K562 (cell line): ENCODE results near the gene TEX14. TPM values are rescaled to one million over a fixed set of nuclear protein-coding genes. Genes with fewer than 3 reads are reported as not detected.

Experiments
- ATAC-seq: fragments of 200-7000 bp; cut with Tn5 transposase; 3 replicates; pipeline ENCODE4 v1.9.1; 2020; ENCODE audit warnings: moderate library complexity
- BruUV-seq: library from RNA; stranded (reverse); fragments of 400-500 nt; replicated peaks from 2 replicates; lab custom pipeline; 2021; lab: Mats Ljungman, UMichigan
- CTCF ChIA-PET: fragments of 300-600 bp; formaldehyde crosslinking; extraction: SDS; loops from one replicate; lab custom pipeline; 2021; ENCODE audit warnings: low intra/inter-chr PET ratio; lab: Yijun Ruan, JAX
- POLR2A ChIA-PET: fragments of 300-600, 350-650 bp; sonication (Branson Sonifier 250); formaldehyde crosslinking; extraction: SDS; loops from one replicate; lab custom pipeline; 2021; ENCODE audit warnings: antibody characterized with exemption, inconsistent platforms; lab: Yijun Ruan, JAX
- DNase-seq, 4 experiments: peaks; one replicate each; pipeline versions ENCODE4 v3.0.0 to v3.0.0-alpha.2; 2011 to 2018; ENCODE audit warnings: low spot score in 3 of 4, mixed read lengths in 3 of 4; ENCODE audit errors: extremely low read depth in 1 of 4
- FAIRE-seq: peaks from 2 replicates; lab custom pipeline; 2011; peaks lifted over from hg19 to GRCh38; lab: Jason Lieb, UNC
- H2AFZ ChIP-seq: 2 replicates; pipeline ENCODE4 v1.6.0; 2011; ENCODE audit warnings: low read depth, low read length, control low read depth, inconsistent platforms
- H3K27ac ChIP-seq: fragments of 200-600 bp; 3 replicates; pipeline ENCODE4 v1.8.0; 2011; ENCODE audit warnings: low read depth, mild to moderate bottlenecking, control low read depth, inconsistent platforms, low read length, moderate library complexity, mixed read lengths; ENCODE audit errors: extremely low read depth
- H3K27me3 ChIP-seq, 2 experiments: fragments of 300-600 bp in 1 of 2; 2 replicates in 1 of 2; 3 replicates in 1 of 2; pipeline versions ENCODE4 v1.6.0 to v1.8.0; 2011; ENCODE audit warnings: inconsistent platforms in 2 of 2, low read length in 2 of 2, mild to moderate bottlenecking in 1 of 2, mixed read lengths in 1 of 2, moderate library complexity in 1 of 2; ENCODE audit not compliant: control insufficient read depth in 2 of 2, insufficient read depth in 2 of 2
- H3K36me3 ChIP-seq: fragments of 300-600 bp; 3 replicates; pipeline ENCODE4 v1.8.0; 2011; ENCODE audit warnings: mild to moderate bottlenecking, low read length, inconsistent platforms; ENCODE audit not compliant: control insufficient read depth, insufficient read depth
- H3K4me1 ChIP-seq, 2 experiments: fragments of 200-600 bp in 1 of 2; replicated peaks in 1 of 2; 2 replicates in 1 of 2; 3 replicates in 1 of 2; pipeline versions ENCODE4 v1.5.1 to v1.8.0; 2011; ENCODE audit warnings: inconsistent platforms in 2 of 2, low read length in 2 of 2, mild to moderate bottlenecking in 1 of 2, mixed read lengths in 1 of 2, moderate library complexity in 1 of 2; ENCODE audit not compliant: control insufficient read depth in 2 of 2, insufficient read depth in 2 of 2
- H3K4me2 ChIP-seq: 2 replicates; pipeline ENCODE4 v1.6.1; 2011; ENCODE audit warnings: low read length, control low read depth, inconsistent platforms, mixed read lengths; ENCODE audit not compliant: insufficient read depth
- H3K4me3 ChIP-seq: fragments of 200-600 bp; sonication (generic), shearing (Covaris generic); 2 replicates; pipeline ENCODE4 v1.5.1; 2016; ENCODE audit warnings: control low read depth, inconsistent platforms
- H3K79me2 ChIP-seq: fragments of 200-600 bp; 3 replicates; pipeline ENCODE4 v1.8.0; 2011; ENCODE audit warnings: low read length, inconsistent platforms; ENCODE audit not compliant: control insufficient read depth, insufficient read depth
- H3K9ac ChIP-seq, 2 experiments: 2 replicates each; pipeline versions ENCODE4 v1.6.0 to v1.6.1; 2011; ENCODE audit warnings: low read depth in 2 of 2, low read length in 2 of 2, control low read depth in 1 of 2, inconsistent platforms in 1 of 2, mild to moderate bottlenecking in 1 of 2, mixed read lengths in 1 of 2; ENCODE audit not compliant: insufficient read depth in 1 of 2
- H3K9me1 ChIP-seq: one replicate; pipeline ENCODE4 v1.6.0; 2011; ENCODE audit warnings: inconsistent platforms, mild to moderate bottlenecking, low read length, moderate library complexity; ENCODE audit not compliant: control insufficient read depth, insufficient read depth
- H3K9me3 ChIP-seq: replicated peaks from 2 replicates; pipeline ENCODE4 v1.5.1; 2011; ENCODE audit warnings: low read depth, low read length, inconsistent platforms; ENCODE audit not compliant: control insufficient read depth, insufficient read depth
- H4K20me1 ChIP-seq: replicated peaks from 2 replicates; pipeline ENCODE4 v1.6.1; 2011; ENCODE audit warnings: low read length, inconsistent platforms, mixed read lengths; ENCODE audit not compliant: control insufficient read depth, insufficient read depth
- ATF7 ChIP-seq: fragments of 450-650 bp; IDR thresholded peaks from 2 replicates; pipeline ENCODE4 v1.7.1; 2014; ENCODE audit warnings: mild to moderate bottlenecking, moderate library complexity
- ZFX ChIP-seq: sonication (generic); formaldehyde crosslinking; IDR thresholded peaks from 2 replicates; pipeline ENCODE4 v1.8.0; 2022; ENCODE audit warnings: mild to moderate bottlenecking, missing genetic modification reagents, moderate library complexity
- WGBS: fragments of 100-300 bp; shearing (Covaris generic); methylation state at CpG from one replicate; pipeline ENCODE4 v1.1.6; 2016; ENCODE audit warnings: low coverage, mixed read lengths; ENCODE audit not compliant: insufficient coverage; ENCODE audit errors: missing lambda C conversion rate; 5-methylcytosine and 5-hydroxymethylcytosine counted together
- in situ Hi-C: fragments of 300-500 bp; cut with MboI; formaldehyde crosslinking; loops from 4 replicates; pipeline ENCODE4 v1.15.0; 2018; ENCODE audit warnings: inconsistent platforms, mixed read lengths
- intact Hi-C: fragments of 100-400 bp; cut with micrococcal nuclease; formaldehyde crosslinking; loops from 2 replicates; pipeline ENCODE4 v1.14.2; 2022
- polyA plus RNA-seq, 8 experiments: library from polyadenylated mRNA; depleted of rRNA in 4 of 8; stranded (reverse) in 5 of 8; unstranded in 3 of 8; fragments of >200 nt; fragmentation: Nextera tagmentation in 2 of 8; fragmentation: Illumina TruSeq in 1 of 8; extraction: Ambion mirVana in 2 of 8; extraction: Trizol in 1 of 8; gene quantifications; 2 replicates each; pipeline versions ENCODE4 v1.2.1 to v1.2.3, GENCODE V29; 2011 to 2014; ENCODE audit warnings: inconsistent platforms in 1 of 8, missing spikeins in 1 of 8
- total RNA-seq, 7 experiments: library from RNA; depleted of rRNA in 6 of 7; stranded (reverse); fragments of >200 nt in 6 of 7; fragmentation: Illumina TruSeq in 2 of 7; extraction: Trizol in 2 of 7; gene quantifications; 2 replicates each; pipeline versions ENCODE4 v1.2.1 to v1.2.3, GENCODE V29; 2011 to 2021; ENCODE audit warnings: low replicate concordance in 1 of 7
- TF ChIP-seq, protein P1 (sequence below), 3 experiments: fragments of 200-800 bp in 1 of 3; fragments of 250-450 bp in 1 of 3; fragments of 450-650 bp in 1 of 3; sonication (Bioruptor Pico) in 1 of 3; sonication (Bioruptor generic) in 1 of 3; formaldehyde crosslinking in 1 of 3; IDR thresholded peaks; 2 replicates each; pipeline versions ENCODE4 v1.6.1 to v1.8.0; 2016 to 2022; ENCODE audit warnings: mild to moderate bottlenecking in 2 of 3, missing genetic modification characterization in 2 of 3, missing compliant biosample characterization in 1 of 3, moderate library complexity in 1 of 3
- TF ChIP-seq, protein P2 (sequence below): fragments of 250-450 bp; sonication (Bioruptor Pico); IDR thresholded peaks from 2 replicates; pipeline ENCODE4 v1.5.1; 2021; ENCODE audit warnings: mild to moderate bottlenecking
- TF ChIP-seq, protein P3 (sequence below), 2 experiments: fragments of 450-650 bp in 1 of 2; sonication (generic) in 1 of 2; formaldehyde crosslinking in 1 of 2; IDR thresholded peaks in 1 of 2; conservative IDR thresholded peaks in 1 of 2; 2 replicates each; pipeline versions ENCODE4 v1.6.1 to v1.8.1; 2016 to 2023; ENCODE audit warnings: mild to moderate bottlenecking in 2 of 2, moderate library complexity in 2 of 2, inconsistent platforms in 1 of 2, missing genetic modification reagents in 1 of 2

TEX14 gene
- total and polyA plus RNA-seq, 9 of the 15 experiments (the other 6 are each of a cell fraction or from before 2014, with no cell fraction given) = 0.05 to 0.12 (median 0.09) TPM; not detected in 1

DNA sequence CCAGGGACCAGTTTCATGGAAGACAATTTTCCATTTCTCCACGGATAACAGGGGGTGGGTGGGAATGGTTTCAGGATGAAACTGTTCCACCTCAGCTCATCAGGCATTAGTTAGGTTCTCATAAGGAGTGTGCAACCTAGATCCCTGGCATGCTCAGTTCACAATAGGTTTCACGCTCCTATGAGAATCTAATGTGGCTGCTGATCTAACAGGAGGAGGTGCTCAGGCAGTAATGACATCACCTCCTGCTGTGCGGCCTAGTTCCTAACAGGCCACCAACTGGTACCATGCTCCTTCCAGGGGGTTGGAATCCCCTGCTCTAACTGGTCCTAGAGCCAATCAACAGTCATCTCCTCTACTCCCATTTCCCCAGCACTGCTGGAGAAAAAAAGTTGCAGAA lies 19.9 kb downstream of the TEX14 start:
- no TSS peak for BruUV-seq
- in situ Hi-C loops = no loop called here
- peaks cover 5 to 15% of the 10 kb centered on the region in 2 experiments; a peak in 4 of 5 replicates for H3K4me1 ChIP-seq
- H4K20me1 ChIP-seq = no peaks in the 10 kb centered on the region
- no peaks in the 10 kb centered on the region for H3K9me1 ChIP-seq
- WGBS = 53% methylated on average over 3 of the region's 3 CpGs
- H3K9me3 ChIP-seq = no peaks in the 10 kb centered on the region
- no peaks in the 10 kb centered on the region for H3K27me3 ChIP-seq
- H3K9ac ChIP-seq = no peak overlapping the region
- H3K4me3 ChIP-seq = no peak overlapping the region
- H3K79me2 ChIP-seq = no peaks in the 10 kb centered on the region
- CTCF ChIA-PET = no interaction called here
- intact Hi-C loops = loop anchor here (10.0 kb wide), 1 partner anchor 87 kb away; no protein-coding TSS in a partner anchor
- H3K27ac ChIP-seq = no peak overlapping the region
- DNase-seq (peak in 1 of 4 experiments; percentile 23), ATAC-seq (peak; percentile 48), FAIRE-seq (no peak)
- no peaks in the 10 kb centered on the region for H3K36me3 ChIP-seq
- no peak overlapping the region for H3K4me2 ChIP-seq
- H2AFZ ChIP-seq = peak overlapping the region; percentile 29; the same call in 1 of the 2 replicates
- POLR2A ChIA-PET = interaction anchor here (1.6 to 9.6 kb wide), 2 partner anchors 12 to 41 kb away, joined by 11 to 88 read pairs; no protein-coding TSS in a partner anchor
- TF ChIP-seq, protein P1, sequence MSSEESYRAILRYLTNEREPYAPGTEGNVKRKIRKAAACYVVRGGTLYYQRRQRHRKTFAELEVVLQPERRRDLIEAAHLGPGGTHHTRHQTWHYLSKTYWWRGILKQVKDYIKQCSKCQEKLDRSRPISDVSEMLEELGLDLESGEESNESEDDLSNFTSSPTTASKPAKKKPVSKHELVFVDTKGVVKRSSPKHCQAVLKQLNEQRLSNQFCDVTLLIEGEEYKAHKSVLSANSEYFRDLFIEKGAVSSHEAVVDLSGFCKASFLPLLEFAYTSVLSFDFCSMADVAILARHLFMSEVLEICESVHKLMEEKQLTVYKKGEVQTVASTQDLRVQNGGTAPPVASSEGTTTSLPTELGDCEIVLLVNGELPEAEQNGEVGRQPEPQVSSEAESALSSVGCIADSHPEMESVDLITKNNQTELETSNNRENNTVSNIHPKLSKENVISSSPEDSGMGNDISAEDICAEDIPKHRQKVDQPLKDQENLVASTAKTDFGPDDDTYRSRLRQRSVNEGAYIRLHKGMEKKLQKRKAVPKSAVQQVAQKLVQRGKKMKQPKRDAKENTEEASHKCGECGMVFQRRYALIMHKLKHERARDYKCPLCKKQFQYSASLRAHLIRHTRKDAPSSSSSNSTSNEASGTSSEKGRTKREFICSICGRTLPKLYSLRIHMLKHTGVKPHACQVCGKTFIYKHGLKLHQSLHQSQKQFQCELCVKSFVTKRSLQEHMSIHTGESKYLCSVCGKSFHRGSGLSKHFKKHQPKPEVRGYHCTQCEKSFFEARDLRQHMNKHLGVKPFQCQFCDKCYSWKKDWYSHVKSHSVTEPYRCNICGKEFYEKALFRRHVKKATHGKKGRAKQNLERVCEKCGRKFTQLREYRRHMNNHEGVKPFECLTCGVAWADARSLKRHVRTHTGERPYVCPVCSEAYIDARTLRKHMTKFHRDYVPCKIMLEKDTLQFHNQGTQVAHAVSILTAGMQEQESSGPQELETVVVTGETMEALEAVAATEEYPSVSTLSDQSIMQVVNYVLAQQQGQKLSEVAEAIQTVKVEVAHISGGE (CRISPR knock-in tag; IDR thresholded peaks at IDR 0.05) = peak in 1 of 3 experiments; percentile 41; a peak in 2 of 6 replicates
- TF ChIP-seq, protein P2, sequence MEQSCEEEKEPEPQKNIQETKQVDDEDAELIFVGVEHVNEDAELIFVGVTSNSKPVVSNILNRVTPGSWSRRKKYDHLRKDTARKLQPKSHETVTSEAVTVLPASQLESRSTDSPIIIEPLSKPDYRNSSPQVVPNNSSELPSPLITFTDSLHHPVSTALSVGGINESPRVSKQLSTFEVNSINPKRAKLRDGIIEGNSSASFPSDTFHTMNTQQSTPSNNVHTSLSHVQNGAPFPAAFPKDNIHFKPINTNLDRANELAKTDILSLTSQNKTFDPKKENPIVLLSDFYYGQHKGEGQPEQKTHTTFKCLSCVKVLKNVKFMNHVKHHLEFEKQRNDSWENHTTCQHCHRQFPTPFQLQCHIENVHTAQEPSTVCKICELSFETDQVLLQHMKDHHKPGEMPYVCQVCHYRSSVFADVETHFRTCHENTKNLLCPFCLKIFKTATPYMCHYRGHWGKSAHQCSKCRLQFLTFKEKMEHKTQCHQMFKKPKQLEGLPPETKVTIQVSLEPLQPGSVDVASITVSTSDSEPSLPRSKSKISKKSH (CRISPR knock-in tag) = no peak
- peak; percentile 43; the same call in 1 of the 2 replicates for TF ChIP-seq ATF7
- TF ChIP-seq ZFX (CRISPR knock-in tag) = peak; percentile 14; the same call in 1 of the 2 replicates
- TF ChIP-seq, protein P3, sequence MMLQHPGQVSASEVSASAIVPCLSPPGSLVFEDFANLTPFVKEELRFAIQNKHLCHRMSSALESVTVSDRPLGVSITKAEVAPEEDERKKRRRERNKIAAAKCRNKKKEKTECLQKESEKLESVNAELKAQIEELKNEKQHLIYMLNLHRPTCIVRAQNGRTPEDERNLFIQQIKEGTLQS (IDR thresholded peaks at IDR 0.05) = peak; percentile 61
- TF ChIP-seq, protein P3 (CRISPR knock-in tag; conservative IDR thresholded peaks at IDR 0.05) = no peak
